Neural cell (in vitro differentiated cells): ENCODE data around the gene CD3E. TPM values are rescaled to one million over a fixed set of nuclear protein-coding genes. Genes with fewer than 3 reads are reported as not detected.

Source experiments
- H2AFZ ChIP-seq: fragments of 200-600, 300-800 bp; sonication (generic), shearing (Covaris generic); 2 replicates; pipeline ENCODE4 v1.6.0; 2014; ENCODE audit warnings: low read depth, mild to moderate bottlenecking, antibody characterized with exemption, low read length, moderate library complexity
- H3F3A ChIP-seq: fragments of 200-600 bp; shearing (Covaris generic); 2 replicates; pipeline ENCODE4 v1.6.1; 2016; ENCODE audit warnings: mild to moderate bottlenecking, moderate library complexity, mixed read lengths, antibody characterized with exemption, low read length; ENCODE audit not compliant: insufficient read depth, poor library complexity, severe bottlenecking
- H3K27ac ChIP-seq: fragments of 200-600, 300-800 bp; sonication (generic), shearing (Covaris generic); 2 replicates; pipeline ENCODE4 v1.5.1; 2014; ENCODE audit warnings: mild to moderate bottlenecking, low read length, moderate library complexity
- H3K27me3 ChIP-seq: fragments of 300-800, 200-600 bp; sonication (generic), shearing (Covaris generic); 2 replicates; pipeline ENCODE4 v1.6.0; 2014; ENCODE audit warnings: mild to moderate bottlenecking, low read depth, low read length, moderate library complexity; ENCODE audit not compliant: insufficient read depth
- H3K36me3 ChIP-seq: fragments of 300-800, 200-600 bp; sonication (generic), shearing (Covaris generic); 2 replicates; pipeline ENCODE4 v1.5.1; 2014; ENCODE audit warnings: mild to moderate bottlenecking, antibody characterized with exemption, low read length, moderate library complexity; ENCODE audit not compliant: insufficient read depth
- H3K4me2 ChIP-seq: fragments of 300-800, 200-600 bp; sonication (generic), shearing (Covaris generic); 2 replicates; pipeline ENCODE4 v1.6.0; 2014; ENCODE audit warnings: mild to moderate bottlenecking, low read length
- H3K4me3 ChIP-seq: fragments of 300-800, 200-600 bp; sonication (generic), shearing (Covaris generic); 2 replicates; pipeline ENCODE4 v1.5.1; 2014; ENCODE audit warnings: mild to moderate bottlenecking, low read length, moderate library complexity
- H3K79me2 ChIP-seq: fragments of 200-600 bp; shearing (Covaris generic); replicated peaks from 2 replicates; pipeline ENCODE4 v1.6.0; 2014; ENCODE audit warnings: mild to moderate bottlenecking, low read length, moderate library complexity; ENCODE audit not compliant: insufficient read depth
- H3K9ac ChIP-seq: fragments of 300-800, 200-600 bp; sonication (generic), shearing (Covaris generic); 2 replicates; pipeline ENCODE4 v1.6.1; 2016; ENCODE audit warnings: mild to moderate bottlenecking, low read length, mixed read lengths
- H3K9me2 ChIP-seq: fragments of 200-600 bp; shearing (Covaris generic); 2 replicates; pipeline ENCODE4 v1.6.1; 2016; ENCODE audit warnings: mild to moderate bottlenecking, low read length, mixed read lengths; ENCODE audit not compliant: insufficient read depth
- H3K9me3 ChIP-seq: fragments of 200-600, 300-800 bp; sonication (generic), shearing (Covaris generic); 2 replicates; pipeline ENCODE4 v1.6.1; 2016; ENCODE audit warnings: mild to moderate bottlenecking, mixed run types, low read length, moderate library complexity, mixed read lengths
- H4K20me1 ChIP-seq: fragments of 200-600 bp; shearing (Covaris generic); 2 replicates; pipeline ENCODE4 v1.6.1; 2016; ENCODE audit warnings: mild to moderate bottlenecking, mixed run types; ENCODE audit not compliant: insufficient read depth
- EP300 ChIP-seq: fragments of 450-650 bp; conservative IDR thresholded peaks from 2 replicates; pipeline ENCODE4 v1.6.1; 2014; ENCODE audit warnings: antibody characterized with exemption, mild to moderate bottlenecking, moderate library complexity; ENCODE audit not compliant: poor library complexity, severe bottlenecking
- EZH2 ChIP-seq: fragments of 200-600, 300-800 bp; shearing (Covaris generic), sonication (generic); IDR thresholded peaks from 2 replicates; pipeline ENCODE4 v1.6.1; 2014; ENCODE audit warnings: antibody characterized with exemption, low read length, borderline replicate concordance, mild to moderate bottlenecking; ENCODE audit not compliant: insufficient read depth, poor library complexity, severe bottlenecking
- MXI1 ChIP-seq: fragments of 450-650 bp; conservative IDR thresholded peaks from 2 replicates; pipeline ENCODE4 v1.6.1; 2014; ENCODE audit warnings: antibody characterized with exemption, mild to moderate bottlenecking; ENCODE audit not compliant: poor library complexity, severe bottlenecking
- POLR2AphosphoS5 ChIP-seq: IDR thresholded peaks from 2 replicates; pipeline ENCODE4 v1.6.1; 2012
- RAD21 ChIP-seq: fragments of 450-650 bp; conservative IDR thresholded peaks from 2 replicates; pipeline ENCODE4 v1.6.1; 2014; ENCODE audit warnings: antibody characterized with exemption, mild to moderate bottlenecking, moderate library complexity
- REST ChIP-seq: IDR thresholded peaks from 2 replicates; pipeline ENCODE4 v1.6.1; 2012; ENCODE audit warnings: borderline replicate concordance
- SMC3 ChIP-seq: fragments of 450-650 bp; conservative IDR thresholded peaks from 2 replicates; pipeline ENCODE4 v1.6.1; 2014; ENCODE audit warnings: antibody characterized with exemption, mild to moderate bottlenecking, moderate library complexity; ENCODE audit not compliant: poor library complexity
- TAF1 ChIP-seq: IDR thresholded peaks from 2 replicates; pipeline ENCODE4 v1.6.1; 2012; ENCODE audit warnings: low read depth
- polyA minus RNA-seq: library from RNA; depleted of rRNA, polyadenylated mRNA; stranded (reverse); fragments of >200 nt; gene quantifications from 2 replicates; pipeline ENCODE4 v1.2.3, GENCODE V29; 2014
- polyA plus RNA-seq: library from polyadenylated mRNA; depleted of rRNA; stranded (reverse); fragments of >200 nt; gene quantifications from 2 replicates; pipeline ENCODE4 v1.2.3, GENCODE V29; 2014
- TF ChIP-seq, protein P1 (sequence below): fragments of 450-650 bp; IDR thresholded peaks from 2 replicates; pipeline ENCODE4 v1.5.1; 2014; ENCODE audit warnings: antibody characterized with exemption, mild to moderate bottlenecking, moderate library complexity; ENCODE audit not compliant: poor library complexity, severe bottlenecking

CD3E gene
- not detected in 2 replicates for polyA plus RNA-seq
- polyA minus RNA-seq: not detected in 2 replicates

- no peak within 1 kb of the TSS for H3K4me3 ChIP-seq
- H3K36me3 ChIP-seq: no peaks in the 10 kb centered on the region
- no peak within 1 kb of the TSS for H3K4me2 ChIP-seq
- H3K9ac ChIP-seq: no peak within 1 kb of the TSS
- no peak within 1 kb of the TSS for H3K27ac ChIP-seq
- H3K79me2 ChIP-seq: no peaks in the 10 kb centered on the region
- no peak within 1 kb of the TSS for H2AFZ ChIP-seq
- H3F3A ChIP-seq: no peaks in the 10 kb centered on the region
- no peaks in the 10 kb centered on the region for H3K9me3 ChIP-seq
- H3K27me3 ChIP-seq: no peaks in the 10 kb centered on the region
- TF ChIP-seq SMC3 (no peak), MXI1 (no peak), TAF1 (no peak), EP300 (no peak), REST (no peak), EZH2 (no peak), POLR2AphosphoS5 (no peak), RAD21 (no peak)
- TF ChIP-seq, protein P1, sequence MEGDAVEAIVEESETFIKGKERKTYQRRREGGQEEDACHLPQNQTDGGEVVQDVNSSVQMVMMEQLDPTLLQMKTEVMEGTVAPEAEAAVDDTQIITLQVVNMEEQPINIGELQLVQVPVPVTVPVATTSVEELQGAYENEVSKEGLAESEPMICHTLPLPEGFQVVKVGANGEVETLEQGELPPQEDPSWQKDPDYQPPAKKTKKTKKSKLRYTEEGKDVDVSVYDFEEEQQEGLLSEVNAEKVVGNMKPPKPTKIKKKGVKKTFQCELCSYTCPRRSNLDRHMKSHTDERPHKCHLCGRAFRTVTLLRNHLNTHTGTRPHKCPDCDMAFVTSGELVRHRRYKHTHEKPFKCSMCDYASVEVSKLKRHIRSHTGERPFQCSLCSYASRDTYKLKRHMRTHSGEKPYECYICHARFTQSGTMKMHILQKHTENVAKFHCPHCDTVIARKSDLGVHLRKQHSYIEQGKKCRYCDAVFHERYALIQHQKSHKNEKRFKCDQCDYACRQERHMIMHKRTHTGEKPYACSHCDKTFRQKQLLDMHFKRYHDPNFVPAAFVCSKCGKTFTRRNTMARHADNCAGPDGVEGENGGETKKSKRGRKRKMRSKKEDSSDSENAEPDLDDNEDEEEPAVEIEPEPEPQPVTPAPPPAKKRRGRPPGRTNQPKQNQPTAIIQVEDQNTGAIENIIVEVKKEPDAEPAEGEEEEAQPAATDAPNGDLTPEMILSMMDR: no peak
- no peaks in the 10 kb centered on the region for H3K9me2 ChIP-seq
- H4K20me1 ChIP-seq: no peaks in the 10 kb centered on the region
Measured at GRCh38 chr11:118304568-118305248, at the start of gene CD3E. Gene CD3E (plus strand): TSS chr11:118304730. CDS start chr11:118304953, 223 bp downstream.

DNA sequence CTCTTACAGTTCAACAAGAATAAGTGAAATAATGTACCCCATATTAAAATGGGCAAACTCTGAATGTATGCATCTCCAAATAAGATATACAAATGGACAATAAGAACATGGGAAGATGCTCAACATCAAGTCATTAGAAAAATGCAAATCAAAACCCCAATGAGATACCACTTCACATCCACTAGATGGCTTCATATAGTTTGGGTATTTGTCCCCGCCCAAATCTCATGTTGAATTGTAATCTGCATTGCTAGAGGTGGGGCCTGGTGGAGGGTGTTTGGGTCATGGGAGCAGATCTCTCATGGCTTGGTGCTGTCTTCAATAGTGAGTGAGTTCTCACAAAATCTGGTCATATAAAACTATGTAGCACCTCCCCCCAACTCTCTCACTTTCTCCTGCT, 46.1 kb upstream of the CD3E start:
- Histone ChIP-seq H3K27ac (no peak overlapping the region), H3K79me2 (no peaks in the 10 kb centered on the region), H3K27me3 (no peaks in the 10 kb centered on the region), H3K36me3 (no peaks in the 10 kb centered on the region), H2AFZ (no peak overlapping the region), H3K9me2 (no peaks in the 10 kb centered on the region), H3F3A (no peaks in the 10 kb centered on the region), H3K9ac (no peak overlapping the region), H3K4me3 (no peak overlapping the region), H3K9me3 (no peaks in the 10 kb centered on the region), H4K20me1 (no peaks in the 10 kb centered on the region), H3K4me2 (no peak overlapping the region)
- TF ChIP-seq SMC3 (no peak), EP300 (no peak), RAD21 (no peak), EZH2 (no peak), POLR2AphosphoS5 (no peak), TAF1 (no peak), REST (no peak), MXI1 (no peak)
- TF ChIP-seq, protein P1: no peak
